ENCODE results near the gene ARHGEF4.

DNA sequence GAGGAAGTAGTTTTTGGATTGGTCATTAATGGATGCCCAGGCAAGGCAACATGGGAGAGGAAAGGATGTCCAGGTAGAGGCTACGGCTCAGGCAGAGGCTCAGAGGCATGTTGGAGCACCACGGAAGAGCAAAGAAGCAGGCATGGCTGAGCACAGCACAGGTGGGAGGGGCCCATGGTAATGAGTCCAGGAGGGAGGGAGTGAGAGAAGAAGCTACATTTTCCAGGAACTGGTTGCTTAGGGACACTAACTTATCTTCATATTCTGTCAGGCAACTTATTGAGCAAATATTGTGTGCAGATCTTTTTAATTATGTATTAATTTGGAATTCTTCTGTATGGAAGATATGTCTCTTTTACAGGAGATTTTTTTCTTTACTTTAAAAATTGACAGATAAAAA is 42.2 kb downstream of the ARHGEF4 start:
- TF ChIP-seq POLR2AphosphoS5 (IDR thresholded peaks at IDR 0.05; ENCODE audit: borderline replicate concordance, low read depth, low read length): no peak
- no peak for TF ChIP-seq EZH2 (IDR thresholded peaks at IDR 0.05)
- TF ChIP-seq FOXP2 (optimal IDR thresholded peaks at IDR 0.05; ENCODE audit: control extremely low read depth, extremely low read length, insufficient read depth): no peak

Data from SK-N-MC (cell line).